Measurements from ENCODE around the gene KRT5. TPM values are rescaled to one million over a fixed set of nuclear protein-coding genes. Genes with fewer than 3 reads are reported as not detected.
A peak's percentile ranks its signal among the peaks of the same experiment; 100 is the strongest.

KRT5 gene
- total and polyA plus RNA-seq, 4 donors = 0.08 TPM; not detected in 3

DNA sequence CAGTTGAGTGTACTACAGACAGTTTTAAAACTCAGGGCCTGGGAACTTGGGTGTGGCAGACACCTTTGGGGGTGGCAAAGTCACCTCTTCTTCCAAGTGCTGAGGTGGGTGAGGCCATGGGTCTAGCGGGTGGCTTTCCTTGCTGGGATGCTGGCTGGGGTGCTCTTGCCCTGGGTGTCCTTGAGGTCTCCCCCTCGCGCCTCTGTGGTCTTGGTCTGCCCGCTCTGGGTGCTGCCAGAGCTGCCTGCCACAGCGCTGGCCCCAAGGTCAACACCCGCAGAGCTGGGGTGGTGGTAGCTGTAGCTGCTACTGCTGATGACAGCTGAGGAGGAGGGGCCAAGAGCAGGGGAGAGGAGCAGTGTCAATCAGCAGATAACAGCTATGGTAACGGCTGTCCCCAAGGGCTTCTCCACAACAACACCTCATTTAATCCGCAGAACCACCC is 46.7 kb upstream of the KRT5 start (continued):
- no peak for TF ChIP-seq HNF4A (conservative IDR thresholded peaks at IDR 0.05)
- TF ChIP-seq, protein P1, sequence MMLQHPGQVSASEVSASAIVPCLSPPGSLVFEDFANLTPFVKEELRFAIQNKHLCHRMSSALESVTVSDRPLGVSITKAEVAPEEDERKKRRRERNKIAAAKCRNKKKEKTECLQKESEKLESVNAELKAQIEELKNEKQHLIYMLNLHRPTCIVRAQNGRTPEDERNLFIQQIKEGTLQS (IDR thresholded peaks at IDR 0.05) = no peak
- no peak for TF ChIP-seq HNF4G (IDR thresholded peaks at IDR 0.05)

DNA sequence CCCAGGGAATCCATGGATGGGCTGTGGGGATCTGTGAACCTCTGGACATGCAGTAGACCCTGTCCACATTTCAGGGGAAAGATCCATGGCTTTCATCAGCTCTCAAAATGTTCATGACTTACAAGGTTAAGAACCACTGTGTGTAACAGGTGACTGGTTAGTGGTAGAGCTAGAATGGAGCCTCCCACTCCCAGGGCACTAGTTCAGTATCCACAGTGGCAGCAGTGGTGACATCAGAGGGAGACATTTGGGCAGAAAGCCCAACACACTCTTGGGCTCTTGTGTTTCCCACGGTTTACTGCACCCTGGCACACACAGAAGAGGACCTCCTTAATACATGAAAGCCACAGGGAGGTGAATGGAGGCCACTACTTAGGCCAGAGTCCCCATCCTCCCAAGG is 44.4 kb upstream of the KRT5 start:
- Histone ChIP-seq H3K4me3 (ENCODE audit: low read depth in 1 of 3, low read length in 3 of 3) (no peak overlapping the region), H3K9ac (ENCODE audit: low read depth in 1 of 2, low read length in 2 of 2) (no peak overlapping the region), H3K36me3 (ENCODE audit: control insufficient read depth in 4 of 4, insufficient read depth in 3 of 4, low read depth in 1 of 4, low read length in 3 of 4) (no peaks in the 10 kb centered on the region), H3K9me3 (ENCODE audit: control insufficient read depth in 4 of 4, low read length in 3 of 4) (no peaks in the 10 kb centered on the region), H3K4me1 (ENCODE audit: control insufficient read depth in 4 of 4, insufficient read depth in 4 of 4, low read length in 3 of 4) (peaks cover 0 to 6% (median 0%) of the 10 kb centered on the region in 4 donors), H3K27ac (ENCODE audit: low read depth in 1 of 2, low read length in 2 of 2) (no peak overlapping the region), H3K27me3 (ENCODE audit: control insufficient read depth in 4 of 4, insufficient read depth in 4 of 4, low read length in 3 of 4) (no peaks in the 10 kb centered on the region)
- no peak for DNase-seq (ENCODE audit: low spot score)
- WGBS = 68% methylated on average over 1 of the region's 1 CpG
- TF ChIP-seq TAF1 (conservative IDR thresholded peaks at IDR 0.05) = no peak
- TF ChIP-seq, protein P2, sequence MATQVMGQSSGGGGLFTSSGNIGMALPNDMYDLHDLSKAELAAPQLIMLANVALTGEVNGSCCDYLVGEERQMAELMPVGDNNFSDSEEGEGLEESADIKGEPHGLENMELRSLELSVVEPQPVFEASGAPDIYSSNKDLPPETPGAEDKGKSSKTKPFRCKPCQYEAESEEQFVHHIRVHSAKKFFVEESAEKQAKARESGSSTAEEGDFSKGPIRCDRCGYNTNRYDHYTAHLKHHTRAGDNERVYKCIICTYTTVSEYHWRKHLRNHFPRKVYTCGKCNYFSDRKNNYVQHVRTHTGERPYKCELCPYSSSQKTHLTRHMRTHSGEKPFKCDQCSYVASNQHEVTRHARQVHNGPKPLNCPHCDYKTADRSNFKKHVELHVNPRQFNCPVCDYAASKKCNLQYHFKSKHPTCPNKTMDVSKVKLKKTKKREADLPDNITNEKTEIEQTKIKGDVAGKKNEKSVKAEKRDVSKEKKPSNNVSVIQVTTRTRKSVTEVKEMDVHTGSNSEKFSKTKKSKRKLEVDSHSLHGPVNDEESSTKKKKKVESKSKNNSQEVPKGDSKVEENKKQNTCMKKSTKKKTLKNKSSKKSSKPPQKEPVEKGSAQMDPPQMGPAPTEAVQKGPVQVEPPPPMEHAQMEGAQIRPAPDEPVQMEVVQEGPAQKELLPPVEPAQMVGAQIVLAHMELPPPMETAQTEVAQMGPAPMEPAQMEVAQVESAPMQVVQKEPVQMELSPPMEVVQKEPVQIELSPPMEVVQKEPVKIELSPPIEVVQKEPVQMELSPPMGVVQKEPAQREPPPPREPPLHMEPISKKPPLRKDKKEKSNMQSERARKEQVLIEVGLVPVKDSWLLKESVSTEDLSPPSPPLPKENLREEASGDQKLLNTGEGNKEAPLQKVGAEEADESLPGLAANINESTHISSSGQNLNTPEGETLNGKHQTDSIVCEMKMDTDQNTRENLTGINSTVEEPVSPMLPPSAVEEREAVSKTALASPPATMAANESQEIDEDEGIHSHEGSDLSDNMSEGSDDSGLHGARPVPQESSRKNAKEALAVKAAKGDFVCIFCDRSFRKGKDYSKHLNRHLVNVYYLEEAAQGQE (IDR thresholded peaks at IDR 0.05) = no peak
- TF ChIP-seq YY1 (IDR thresholded peaks at IDR 0.05) = no peak
- no peak for TF ChIP-seq RAD21 (IDR thresholded peaks at IDR 0.05)
- no peak for TF ChIP-seq HNF4A (conservative IDR thresholded peaks at IDR 0.05)
- TF ChIP-seq SP1 (IDR thresholded peaks at IDR 0.05) = no peak
- TF ChIP-seq, protein P3, sequence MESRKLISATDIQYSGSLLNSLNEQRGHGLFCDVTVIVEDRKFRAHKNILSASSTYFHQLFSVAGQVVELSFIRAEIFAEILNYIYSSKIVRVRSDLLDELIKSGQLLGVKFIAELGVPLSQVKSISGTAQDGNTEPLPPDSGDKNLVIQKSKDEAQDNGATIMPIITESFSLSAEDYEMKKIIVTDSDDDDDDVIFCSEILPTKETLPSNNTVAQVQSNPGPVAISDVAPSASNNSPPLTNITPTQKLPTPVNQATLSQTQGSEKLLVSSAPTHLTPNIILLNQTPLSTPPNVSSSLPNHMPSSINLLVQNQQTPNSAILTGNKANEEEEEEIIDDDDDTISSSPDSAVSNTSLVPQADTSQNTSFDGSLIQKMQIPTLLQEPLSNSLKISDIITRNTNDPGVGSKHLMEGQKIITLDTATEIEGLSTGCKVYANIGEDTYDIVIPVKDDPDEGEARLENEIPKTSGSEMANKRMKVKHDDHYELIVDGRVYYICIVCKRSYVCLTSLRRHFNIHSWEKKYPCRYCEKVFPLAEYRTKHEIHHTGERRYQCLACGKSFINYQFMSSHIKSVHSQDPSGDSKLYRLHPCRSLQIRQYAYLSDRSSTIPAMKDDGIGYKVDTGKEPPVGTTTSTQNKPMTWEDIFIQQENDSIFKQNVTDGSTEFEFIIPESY (IDR thresholded peaks at IDR 0.05) = no peak
- TF ChIP-seq EGR1 (IDR thresholded peaks at IDR 0.05; ENCODE audit: low read depth in 2 of 2) = no peak
- TF ChIP-seq JUND (IDR thresholded peaks at IDR 0.05) = no peak
- TF ChIP-seq GABPA (IDR thresholded peaks at IDR 0.05 in 1 of 2, conservative IDR thresholded peaks at IDR 0.05 in 1 of 2) = no peak
- no peak for TF ChIP-seq RXRA (IDR thresholded peaks at IDR 0.05)
- TF ChIP-seq FOXA2 (IDR thresholded peaks at IDR 0.05) = no peak
- no peak for TF ChIP-seq NR2F2 (IDR thresholded peaks at IDR 0.05)
- no peak for TF ChIP-seq FOXA1 (IDR thresholded peaks at IDR 0.05)
- TF ChIP-seq, protein P1 (IDR thresholded peaks at IDR 0.05) = no peak

DNA sequence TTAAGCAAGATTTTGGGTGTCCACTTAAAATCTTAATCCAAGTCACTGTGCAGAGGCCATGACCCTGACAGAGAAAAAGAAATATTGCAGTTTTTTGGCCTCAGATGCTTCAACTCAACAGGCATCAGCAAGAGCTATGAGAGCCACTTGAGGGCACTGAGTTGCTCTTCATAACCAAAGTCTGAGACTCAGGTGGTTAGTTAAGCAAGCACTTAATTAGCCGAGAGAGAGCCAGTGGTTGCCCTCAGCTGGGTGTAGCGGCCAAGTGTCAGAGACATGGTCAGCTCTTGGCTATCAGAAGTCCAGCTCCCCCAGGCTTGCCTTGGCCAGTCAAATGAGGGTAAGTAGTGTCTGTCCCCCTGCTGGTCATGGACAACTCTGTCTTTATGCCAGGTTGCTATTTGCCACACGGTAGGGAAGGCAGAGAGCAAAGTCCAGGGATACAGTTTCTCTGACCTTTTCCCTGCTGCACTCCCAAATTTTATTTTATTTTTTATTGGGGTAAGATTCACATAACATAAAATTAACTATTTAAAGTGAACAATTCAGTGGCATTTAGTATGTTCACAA is 41.8 kb upstream of the KRT5 start:
- Histone ChIP-seq H3K27me3 (ENCODE audit: control insufficient read depth in 4 of 4, insufficient read depth in 4 of 4, low read length in 3 of 4) (no peaks in the 10 kb centered on the region), H3K9me3 (ENCODE audit: control insufficient read depth in 4 of 4, low read length in 3 of 4) (no peaks in the 10 kb centered on the region), H3K4me1 (ENCODE audit: control insufficient read depth in 4 of 4, insufficient read depth in 4 of 4, low read length in 3 of 4) (peaks cover 0 to 6% (median 0%) of the 10 kb centered on the region in 4 donors), H3K4me3 (ENCODE audit: low read depth in 1 of 3, low read length in 3 of 3) (no peak overlapping the region), H3K27ac (ENCODE audit: low read depth in 1 of 2, low read length in 2 of 2) (no peak overlapping the region), H3K36me3 (ENCODE audit: control insufficient read depth in 4 of 4, insufficient read depth in 3 of 4, low read depth in 1 of 4, low read length in 3 of 4) (no peaks in the 10 kb centered on the region), H3K9ac (ENCODE audit: low read depth in 1 of 2, low read length in 2 of 2) (no peak overlapping the region)
- WGBS = 44% methylated on average over 3 of the region's 3 CpGs
- no peak for DNase-seq (ENCODE audit: low spot score)
- TF ChIP-seq NR2F2 (IDR thresholded peaks at IDR 0.05) (no peak), HNF4A (conservative IDR thresholded peaks at IDR 0.05) (peak; percentile 78 to 88), JUND (IDR thresholded peaks at IDR 0.05) (no peak), GABPA (IDR thresholded peaks at IDR 0.05 in 1 of 2, conservative IDR thresholded peaks at IDR 0.05 in 1 of 2) (no peak), RXRA (IDR thresholded peaks at IDR 0.05) (peak; percentile 10 to 28), TAF1 (conservative IDR thresholded peaks at IDR 0.05) (no peak), FOXA1 (IDR thresholded peaks at IDR 0.05) (no peak), HNF4G (IDR thresholded peaks at IDR 0.05) (peak; percentile 52), SP1 (IDR thresholded peaks at IDR 0.05) (peak; percentile 54), EGR1 (IDR thresholded peaks at IDR 0.05; ENCODE audit: low read depth in 2 of 2) (no peak), RAD21 (IDR thresholded peaks at IDR 0.05) (peak; percentile 38 to 55)
- TF ChIP-seq, protein P4, sequence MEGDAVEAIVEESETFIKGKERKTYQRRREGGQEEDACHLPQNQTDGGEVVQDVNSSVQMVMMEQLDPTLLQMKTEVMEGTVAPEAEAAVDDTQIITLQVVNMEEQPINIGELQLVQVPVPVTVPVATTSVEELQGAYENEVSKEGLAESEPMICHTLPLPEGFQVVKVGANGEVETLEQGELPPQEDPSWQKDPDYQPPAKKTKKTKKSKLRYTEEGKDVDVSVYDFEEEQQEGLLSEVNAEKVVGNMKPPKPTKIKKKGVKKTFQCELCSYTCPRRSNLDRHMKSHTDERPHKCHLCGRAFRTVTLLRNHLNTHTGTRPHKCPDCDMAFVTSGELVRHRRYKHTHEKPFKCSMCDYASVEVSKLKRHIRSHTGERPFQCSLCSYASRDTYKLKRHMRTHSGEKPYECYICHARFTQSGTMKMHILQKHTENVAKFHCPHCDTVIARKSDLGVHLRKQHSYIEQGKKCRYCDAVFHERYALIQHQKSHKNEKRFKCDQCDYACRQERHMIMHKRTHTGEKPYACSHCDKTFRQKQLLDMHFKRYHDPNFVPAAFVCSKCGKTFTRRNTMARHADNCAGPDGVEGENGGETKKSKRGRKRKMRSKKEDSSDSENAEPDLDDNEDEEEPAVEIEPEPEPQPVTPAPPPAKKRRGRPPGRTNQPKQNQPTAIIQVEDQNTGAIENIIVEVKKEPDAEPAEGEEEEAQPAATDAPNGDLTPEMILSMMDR (IDR thresholded peaks at IDR 0.05; ENCODE audit: low read depth, low read length, missing input control) = peak; percentile 31
- TF ChIP-seq, protein P2 (IDR thresholded peaks at IDR 0.05) = no peak

Measured in liver (tissue), 9 donors.